Neural progenitor cell (in vitro differentiated cells): Measurements from ENCODE around the gene SLC48A1. TPM values are rescaled to one million over a fixed set of nuclear protein-coding genes. Genes with fewer than 3 reads are reported as not detected.

Experiments used
- DNase-seq: peaks from one replicate; pipeline ENCODE4 v3.0.0-alpha.2; 2016; ENCODE audit warnings: low spot score
- H2AFZ ChIP-seq: fragments of 200-600 bp; sonication (generic); replicated peaks from 2 replicates; pipeline ENCODE4 v1.6.1; 2016; ENCODE audit warnings: antibody characterized with exemption
- H3F3A ChIP-seq: fragments of 200-600 bp; sonication (generic); 2 replicates; pipeline ENCODE4 v1.6.1; 2016; ENCODE audit warnings: antibody characterized with exemption, low read depth
- H3K27ac ChIP-seq: fragments of 200-600 bp; sonication (generic); 2 replicates; pipeline ENCODE4 v1.5.1; 2016; ENCODE audit warnings: mild to moderate bottlenecking
- H3K27me3 ChIP-seq: fragments of 200-600 bp; sonication (generic); 2 replicates; pipeline ENCODE4 v1.6.1; 2016; ENCODE audit warnings: mild to moderate bottlenecking, moderate library complexity
- H3K36me3 ChIP-seq: fragments of 200-600 bp; sonication (generic); 2 replicates; pipeline ENCODE4 v1.5.1; 2016
- H3K4me1 ChIP-seq: fragments of 200-600 bp; sonication (generic); 2 replicates; pipeline ENCODE4 v1.6.1; 2016; ENCODE audit warnings: mixed run types
- H3K4me2 ChIP-seq: fragments of 200-600 bp; sonication (generic); 2 replicates; pipeline ENCODE4 v1.6.1; 2016
- H3K4me3 ChIP-seq: fragments of 200-600 bp; sonication (generic); 2 replicates; pipeline ENCODE4 v1.5.1; 2016
- H3K79me2 ChIP-seq: fragments of 200-600 bp; sonication (generic); 2 replicates; pipeline ENCODE4 v1.6.1; 2016; ENCODE audit warnings: low read depth
- H3K9ac ChIP-seq: fragments of 200-600 bp; sonication (generic); 2 replicates; pipeline ENCODE4 v1.6.1; 2016
- H3K9me3 ChIP-seq: fragments of 200-600 bp; sonication (generic); 2 replicates; pipeline ENCODE4 v1.5.1; 2016; ENCODE audit warnings: low read depth
- H4K20me1 ChIP-seq: fragments of 200-600 bp; sonication (generic); 2 replicates; pipeline ENCODE4 v1.6.1; 2016; ENCODE audit warnings: low read depth
- H3K27ac Mint-ChIP-seq: 3 replicates; pipeline ENCODE4 v1.8.0; 2021; ENCODE audit warnings: mixed read lengths
- H3K27me3 Mint-ChIP-seq: 2 replicates; pipeline ENCODE4 v1.8.0; 2022; ENCODE audit warnings: low read depth, mild to moderate bottlenecking, inconsistent platforms, moderate library complexity, mixed read lengths; ENCODE audit not compliant: insufficient read depth
- H3K36me3 Mint-ChIP-seq: 3 replicates; pipeline ENCODE4 v1.8.0; 2021; ENCODE audit warnings: mixed read lengths
- H3K4me1 Mint-ChIP-seq: 3 replicates; pipeline ENCODE4 v1.8.0; 2021; ENCODE audit warnings: mixed read lengths
- H3K4me3 Mint-ChIP-seq: 3 replicates; pipeline ENCODE4 v1.8.0; 2021; ENCODE audit warnings: mild to moderate bottlenecking, moderate library complexity, mixed read lengths
- H3K9me3 Mint-ChIP-seq: 3 replicates; pipeline ENCODE4 v1.8.0; 2020; ENCODE audit warnings: mixed read lengths
- EZH2 ChIP-seq: fragments of 200-600 bp; sonication (generic); IDR thresholded peaks from 2 replicates; pipeline ENCODE4 v1.6.1; 2017; ENCODE audit warnings: antibody characterized with exemption, mild to moderate bottlenecking, moderate library complexity
- EZH2phosphoT487 ChIP-seq: fragments of 200-600 bp; sonication (generic); IDR thresholded peaks from 2 replicates; pipeline ENCODE4 v1.6.1; 2017; ENCODE audit warnings: antibody characterized with exemption
- total RNA-seq: library from RNA; depleted of rRNA; stranded (reverse); fragments of >200 nt; gene quantifications from 2 replicates; pipeline ENCODE4 v1.2.3, GENCODE V29; 2015; ENCODE audit warnings: low replicate concordance
- TF ChIP-seq, protein P1 (sequence below): fragments of 200-600 bp; sonication (generic); IDR thresholded peaks from 2 replicates; pipeline ENCODE4 v1.5.1; 2017; ENCODE audit warnings: antibody characterized with exemption, mild to moderate bottlenecking

Gene SLC48A1
- total RNA-seq, 1 donor from 2014 or later, result 8.3 TPM

DNA sequence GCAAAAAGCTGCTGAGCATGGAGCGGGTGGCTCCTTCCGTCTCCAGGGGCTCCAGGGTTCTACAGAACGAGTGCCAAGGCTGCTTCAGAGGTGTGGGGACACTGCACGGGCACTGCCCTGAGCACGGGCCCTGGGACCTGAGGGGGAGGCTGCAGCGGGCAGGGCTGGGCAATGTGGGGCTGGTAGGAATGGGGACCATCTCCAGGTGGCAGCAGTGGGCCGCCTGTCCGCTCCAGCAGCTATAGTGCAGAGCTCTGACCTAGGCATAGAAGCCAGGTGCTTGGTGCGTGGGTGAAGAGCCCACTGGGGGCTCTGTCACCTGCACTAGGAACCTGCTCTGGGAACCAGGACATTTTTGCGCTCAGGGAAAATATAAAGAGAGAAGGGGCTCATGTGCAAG is 24.4 kb downstream of the SLC48A1 start:
- no peaks in the 10 kb centered on the region for H3K79me2 ChIP-seq
- DNase-seq, result peak; percentile 54

DNA sequence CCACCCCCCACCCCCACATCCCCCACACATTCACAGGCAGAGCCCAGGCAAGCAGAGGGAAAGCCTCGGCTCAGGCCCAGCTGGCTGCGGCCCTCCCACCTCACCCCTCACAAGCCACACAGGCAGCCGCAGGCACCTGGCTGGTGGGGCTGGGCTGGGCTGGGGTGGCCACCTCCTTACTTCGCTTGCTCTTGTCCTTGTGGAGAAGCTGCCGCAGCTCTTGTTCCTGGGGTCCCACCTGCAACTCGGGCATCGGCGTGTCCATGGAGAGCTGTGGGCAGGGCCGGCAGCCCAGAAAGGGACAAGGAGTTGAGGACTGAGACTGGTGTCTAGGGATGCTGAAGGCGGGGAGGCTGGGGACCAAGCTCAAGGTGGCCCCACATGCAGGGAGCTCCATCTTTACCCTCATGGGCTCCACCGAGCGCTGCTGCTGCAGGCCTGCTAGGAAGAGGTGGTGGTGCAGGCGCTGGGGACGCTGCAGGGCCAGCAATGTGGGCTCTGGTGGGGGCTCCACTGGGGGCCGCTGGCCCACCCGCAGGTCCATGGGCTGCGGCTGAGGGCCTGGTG is 25.4 kb downstream of the SLC48A1 start:
- Mint-ChIP-seq H3K27ac (no peak overlapping the region), H3K36me3 (peaks cover 7% of the 10 kb centered on the region), H3K27me3 (no peaks in the 10 kb centered on the region), H3K4me3 (no peak overlapping the region), H3K9me3 (no peaks in the 10 kb centered on the region), H3K4me1 (peaks cover 33% of the 10 kb centered on the region)
- peaks cover 29% of the 10 kb centered on the region for H3K4me1 ChIP-seq
- no peak overlapping the region for H2AFZ ChIP-seq
- H3K9ac ChIP-seq, result no peak overlapping the region
- TF ChIP-seq, protein P1, sequence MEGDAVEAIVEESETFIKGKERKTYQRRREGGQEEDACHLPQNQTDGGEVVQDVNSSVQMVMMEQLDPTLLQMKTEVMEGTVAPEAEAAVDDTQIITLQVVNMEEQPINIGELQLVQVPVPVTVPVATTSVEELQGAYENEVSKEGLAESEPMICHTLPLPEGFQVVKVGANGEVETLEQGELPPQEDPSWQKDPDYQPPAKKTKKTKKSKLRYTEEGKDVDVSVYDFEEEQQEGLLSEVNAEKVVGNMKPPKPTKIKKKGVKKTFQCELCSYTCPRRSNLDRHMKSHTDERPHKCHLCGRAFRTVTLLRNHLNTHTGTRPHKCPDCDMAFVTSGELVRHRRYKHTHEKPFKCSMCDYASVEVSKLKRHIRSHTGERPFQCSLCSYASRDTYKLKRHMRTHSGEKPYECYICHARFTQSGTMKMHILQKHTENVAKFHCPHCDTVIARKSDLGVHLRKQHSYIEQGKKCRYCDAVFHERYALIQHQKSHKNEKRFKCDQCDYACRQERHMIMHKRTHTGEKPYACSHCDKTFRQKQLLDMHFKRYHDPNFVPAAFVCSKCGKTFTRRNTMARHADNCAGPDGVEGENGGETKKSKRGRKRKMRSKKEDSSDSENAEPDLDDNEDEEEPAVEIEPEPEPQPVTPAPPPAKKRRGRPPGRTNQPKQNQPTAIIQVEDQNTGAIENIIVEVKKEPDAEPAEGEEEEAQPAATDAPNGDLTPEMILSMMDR, result no peak
- no peak for TF ChIP-seq EZH2
- TF ChIP-seq EZH2phosphoT487, result no peak
- H3K9me3 ChIP-seq, result no peaks in the 10 kb centered on the region
- peaks cover 5% of the 10 kb centered on the region for H3F3A ChIP-seq
- no peaks in the 10 kb centered on the region for H3K79me2 ChIP-seq
- no peaks in the 10 kb centered on the region for H3K36me3 ChIP-seq
- no peak overlapping the region for H3K4me2 ChIP-seq
- DNase-seq, result no peak
- peaks cover 13% of the 10 kb centered on the region for H4K20me1 ChIP-seq
- H3K27me3 ChIP-seq, result no peaks in the 10 kb centered on the region
- H3K27ac ChIP-seq, result no peak overlapping the region
- H3K4me3 ChIP-seq, result no peak overlapping the region

More for the DNA sequence above, 24.4 kb downstream of the SLC48A1 start:
- Histone ChIP-seq H3K4me3 (no peak overlapping the region), H3K4me2 (no peak overlapping the region), H3K9me3 (no peaks in the 10 kb centered on the region), H3K4me1 (peaks cover 29% of the 10 kb centered on the region), H2AFZ (no peak overlapping the region), H3K27me3 (no peaks in the 10 kb centered on the region), H3K27ac (no peak overlapping the region), H3K36me3 (no peaks in the 10 kb centered on the region), H3K9ac (no peak overlapping the region), H4K20me1 (peaks cover 13% of the 10 kb centered on the region), H3F3A (peaks cover 5% of the 10 kb centered on the region)
- no peaks in the 10 kb centered on the region for H3K27me3 Mint-ChIP-seq
- no peaks in the 10 kb centered on the region for H3K9me3 Mint-ChIP-seq
- H3K4me3 Mint-ChIP-seq, result no peak overlapping the region
- TF ChIP-seq EZH2phosphoT487 (no peak), EZH2 (no peak)
- TF ChIP-seq, protein P1, result peak; percentile 56
- H3K27ac Mint-ChIP-seq, result peak overlapping the region; percentile 78
- peaks cover 23% of the 10 kb centered on the region for H3K4me1 Mint-ChIP-seq
- peaks cover 12% of the 10 kb centered on the region for H3K36me3 Mint-ChIP-seq

DNA sequence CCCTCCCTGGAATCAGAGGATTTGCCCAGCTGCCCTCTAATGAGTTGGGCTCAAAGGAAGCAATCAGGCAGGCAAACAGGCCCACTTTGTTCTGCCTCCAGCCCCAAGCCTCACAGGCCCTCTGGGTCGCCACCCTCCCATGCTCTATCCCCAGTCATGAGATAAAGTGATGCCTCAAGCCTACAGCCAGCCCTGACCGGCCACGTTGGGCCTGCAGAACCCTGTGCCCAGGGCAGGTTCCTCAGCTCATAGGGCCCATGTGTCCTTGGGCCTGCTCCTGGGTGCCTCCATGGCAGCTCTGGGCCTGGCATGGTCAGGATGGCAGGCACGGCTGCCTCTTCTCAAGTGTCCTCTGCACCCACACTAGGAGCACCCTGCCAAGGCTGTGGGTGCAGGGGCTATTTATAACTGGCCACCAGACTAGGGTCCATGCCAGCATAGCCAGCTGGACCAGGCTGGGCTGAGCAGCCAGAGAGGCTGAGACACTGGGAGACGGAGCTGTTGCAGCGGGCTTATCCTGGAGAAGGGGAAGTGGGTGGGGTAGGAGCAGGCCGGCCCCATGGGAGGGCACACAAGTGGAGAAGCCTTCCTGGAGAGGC is 26.4 kb downstream of the SLC48A1 start:
- Histone ChIP-seq H3K27ac (peak overlapping the region; percentile 64), H4K20me1 (peaks cover 13% of the 10 kb centered on the region), H2AFZ (no peak overlapping the region), H3K4me1 (peaks cover 29% of the 10 kb centered on the region), H3K27me3 (no peaks in the 10 kb centered on the region), H3K9me3 (no peaks in the 10 kb centered on the region), H3K36me3 (no peaks in the 10 kb centered on the region), H3K9ac (no peak overlapping the region), H3F3A (peaks cover 5% of the 10 kb centered on the region), H3K79me2 (no peaks in the 10 kb centered on the region), H3K4me3 (no peak overlapping the region), H3K4me2 (peak overlapping the region; percentile 45)
- H3K4me1 Mint-ChIP-seq, result peaks cover 34% of the 10 kb centered on the region
- peaks cover 3% of the 10 kb centered on the region for H3K36me3 Mint-ChIP-seq
- H3K4me3 Mint-ChIP-seq, result no peak overlapping the region
- no peaks in the 10 kb centered on the region for H3K27me3 Mint-ChIP-seq
- TF ChIP-seq EZH2phosphoT487, result no peak
- TF ChIP-seq, protein P1, result no peak
- TF ChIP-seq EZH2, result no peak
- no peak overlapping the region for H3K27ac Mint-ChIP-seq
- H3K9me3 Mint-ChIP-seq, result no peaks in the 10 kb centered on the region
- DNase-seq, result peak; percentile 74
